GM19324 (cell line): ENCODE measurements around the gene CENPX.

Source experiments
- ATAC-seq: cut with Tn5 transposase; IDR thresholded peaks from one replicate; pipeline ENCODE4 v1.9.1; 2021; ENCODE audit warnings: mild to moderate bottlenecking, moderate library complexity; ENCODE audit not compliant: unreplicated experiment, low FRiP score

Gene CENPX

DNA sequence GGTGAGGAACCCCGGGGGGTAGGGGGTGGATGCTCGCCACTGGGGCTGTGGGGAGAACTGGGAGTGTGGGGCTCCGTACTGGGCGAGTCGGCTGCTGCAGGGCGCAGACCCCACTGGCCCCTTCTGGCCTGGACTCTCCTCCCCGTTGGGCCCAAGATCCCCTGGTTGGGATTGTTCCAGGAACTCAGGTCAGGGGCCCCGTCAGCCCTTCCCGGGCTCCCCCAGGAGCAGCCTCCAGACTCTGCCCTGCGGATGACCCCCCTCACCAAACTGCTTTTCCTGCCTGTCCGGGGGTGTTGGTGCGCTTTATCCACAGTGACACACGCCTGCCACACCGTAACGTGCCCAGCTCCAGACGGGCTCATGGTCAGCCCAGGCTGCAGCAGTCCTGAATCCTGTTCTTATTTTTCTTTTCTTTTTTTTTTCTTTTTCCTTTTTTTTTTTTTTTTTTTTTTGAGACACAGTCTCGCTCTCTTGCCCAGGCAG lies 21.1 kb downstream of the CENPX start:
- no peak for ATAC-seq

DNA sequence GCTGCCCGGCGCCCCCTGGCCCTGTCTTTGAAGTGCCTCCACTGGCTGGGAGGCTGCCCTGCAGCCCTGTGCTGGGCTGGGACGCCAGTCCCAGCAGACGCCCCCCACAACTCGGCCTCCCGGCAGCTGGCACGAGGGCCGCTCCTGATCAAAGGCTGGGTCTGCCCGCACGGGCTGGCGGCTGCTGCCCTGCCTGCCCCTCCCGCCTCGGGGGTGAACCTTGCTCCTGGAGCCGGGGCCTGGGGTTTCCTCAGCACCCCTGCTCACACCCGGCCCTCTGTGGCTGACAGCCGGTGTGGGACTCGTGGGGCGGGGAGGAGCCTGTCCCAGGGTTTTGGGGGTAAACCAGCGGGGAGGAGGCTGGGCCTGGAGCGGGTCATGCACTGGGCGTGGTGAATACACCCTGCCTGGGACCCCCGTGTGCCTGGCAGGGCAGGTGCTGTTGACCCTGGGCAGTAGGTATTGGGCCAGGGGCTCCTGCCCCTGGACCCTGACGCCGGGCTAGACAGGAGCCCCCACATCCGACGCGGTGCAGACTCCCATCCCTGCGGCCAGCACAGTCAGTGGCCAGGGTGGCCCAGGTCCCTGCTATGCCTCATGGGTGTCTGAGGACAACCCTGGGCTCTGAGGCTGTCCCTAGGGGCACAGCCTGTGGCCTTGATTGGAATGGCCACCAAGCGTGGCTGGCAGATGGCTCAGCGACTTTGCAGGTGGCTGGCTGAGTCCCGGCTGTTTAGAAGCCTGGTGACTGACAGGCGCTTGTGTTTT lies 21.7 kb downstream of the CENPX start:
- ATAC-seq, result no peak

GRCh38 chr17:81999976-82000802 lies 22.5 kb downstream of the CENPX start:
- ATAC-seq, result no peak

DNA sequence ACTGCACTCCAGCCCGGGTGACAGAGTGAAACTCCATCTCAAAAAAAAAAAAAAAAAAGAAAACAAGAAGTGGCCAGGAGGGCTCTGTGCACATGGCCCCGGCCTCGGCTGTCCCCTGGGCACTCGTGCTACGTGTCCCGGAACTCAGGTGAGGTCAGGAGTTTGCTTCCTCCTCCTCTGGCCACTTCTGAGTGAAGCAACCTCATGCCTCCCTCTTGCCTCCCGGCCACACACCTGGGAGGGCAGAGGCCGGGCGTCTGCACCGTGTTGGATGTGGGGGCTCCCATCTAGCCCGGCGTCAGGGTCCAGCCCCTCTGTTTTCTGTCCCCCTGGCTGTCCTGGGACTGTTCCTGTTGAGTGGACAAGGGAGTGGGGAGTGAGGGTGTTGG lies 23.1 kb downstream of the CENPX start:
- no peak for ATAC-seq

DNA sequence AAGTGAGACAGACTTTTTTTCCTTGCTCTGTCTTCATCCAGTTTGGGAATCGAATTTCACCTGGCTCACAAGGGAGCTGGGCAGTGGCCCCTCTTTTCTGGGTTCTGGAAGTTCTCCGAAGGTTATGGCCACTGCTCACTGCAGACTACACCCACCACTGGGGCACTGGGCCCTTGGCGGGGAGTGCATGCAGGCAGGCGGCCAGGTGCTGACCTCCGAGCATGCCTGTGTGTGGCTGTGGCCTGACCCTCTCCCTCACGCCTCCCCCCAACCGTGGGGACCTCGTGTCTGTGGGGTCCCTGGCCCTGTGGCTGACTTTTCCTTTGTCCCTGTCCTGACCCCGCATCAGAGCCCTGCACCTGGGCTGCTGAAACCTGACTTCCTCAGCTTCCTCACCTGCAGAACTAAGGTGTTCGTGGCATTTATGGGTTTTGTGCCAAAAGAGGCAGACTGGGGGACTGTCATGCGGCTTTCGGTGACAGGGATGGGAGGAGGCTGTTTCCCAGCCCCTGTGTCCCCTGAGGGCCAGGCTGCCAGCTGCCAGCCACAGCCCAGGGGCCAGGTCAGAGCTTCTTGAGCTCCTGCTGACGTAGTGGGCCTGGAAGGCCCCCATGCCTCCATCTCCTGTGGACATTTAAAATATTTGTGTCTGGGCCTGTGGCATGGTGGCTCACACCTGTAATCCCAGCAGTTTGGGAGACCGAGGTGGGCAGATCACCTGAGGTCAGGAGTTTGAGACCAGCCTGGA lies 23.8 kb downstream of the CENPX start:
- no peak for ATAC-seq

- ATAC-seq, result no peak
These were observed 24.5 kb downstream of the CENPX start for GRCh38 chr17:81998212-81998611.

DNA sequence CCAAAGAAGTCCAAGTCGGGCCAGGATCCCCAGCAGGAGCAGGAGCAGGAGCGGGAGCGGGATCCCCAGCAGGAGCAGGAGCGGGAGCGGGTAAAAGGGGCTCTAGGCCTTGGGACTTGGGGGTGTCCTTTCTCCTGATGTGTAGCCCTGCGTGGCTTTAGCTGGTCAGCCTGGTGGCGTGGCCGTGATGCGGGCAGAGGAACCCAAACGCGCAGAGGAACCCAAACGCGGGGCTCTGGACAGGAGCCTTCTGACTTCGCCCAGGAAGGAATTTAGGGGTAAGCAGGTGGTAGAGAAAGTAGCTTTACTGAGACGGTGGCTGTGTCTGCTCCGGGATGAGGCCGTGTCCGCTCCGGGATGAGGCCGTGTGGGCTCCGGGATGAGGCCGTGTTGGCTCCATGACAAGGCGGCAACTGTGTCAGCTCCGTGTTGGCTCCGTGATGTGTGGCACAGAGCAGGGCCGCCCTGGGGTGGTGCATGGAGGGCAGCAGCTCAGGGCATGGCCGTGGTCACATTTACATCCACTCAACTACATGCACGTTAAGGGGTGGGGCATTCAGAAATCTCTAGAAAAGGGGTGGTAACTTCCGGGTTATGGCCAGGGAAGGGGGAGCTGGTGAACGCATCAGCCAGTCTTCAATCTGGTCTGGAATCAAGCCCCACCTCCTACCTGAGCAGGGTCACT lies 25.8 kb downstream of the CENPX start:
- ATAC-seq, result no peak

- ATAC-seq, result no peak
These were observed 26.4 kb downstream of the CENPX start for GRCh38 chr17:81996232-81996756.

DNA sequence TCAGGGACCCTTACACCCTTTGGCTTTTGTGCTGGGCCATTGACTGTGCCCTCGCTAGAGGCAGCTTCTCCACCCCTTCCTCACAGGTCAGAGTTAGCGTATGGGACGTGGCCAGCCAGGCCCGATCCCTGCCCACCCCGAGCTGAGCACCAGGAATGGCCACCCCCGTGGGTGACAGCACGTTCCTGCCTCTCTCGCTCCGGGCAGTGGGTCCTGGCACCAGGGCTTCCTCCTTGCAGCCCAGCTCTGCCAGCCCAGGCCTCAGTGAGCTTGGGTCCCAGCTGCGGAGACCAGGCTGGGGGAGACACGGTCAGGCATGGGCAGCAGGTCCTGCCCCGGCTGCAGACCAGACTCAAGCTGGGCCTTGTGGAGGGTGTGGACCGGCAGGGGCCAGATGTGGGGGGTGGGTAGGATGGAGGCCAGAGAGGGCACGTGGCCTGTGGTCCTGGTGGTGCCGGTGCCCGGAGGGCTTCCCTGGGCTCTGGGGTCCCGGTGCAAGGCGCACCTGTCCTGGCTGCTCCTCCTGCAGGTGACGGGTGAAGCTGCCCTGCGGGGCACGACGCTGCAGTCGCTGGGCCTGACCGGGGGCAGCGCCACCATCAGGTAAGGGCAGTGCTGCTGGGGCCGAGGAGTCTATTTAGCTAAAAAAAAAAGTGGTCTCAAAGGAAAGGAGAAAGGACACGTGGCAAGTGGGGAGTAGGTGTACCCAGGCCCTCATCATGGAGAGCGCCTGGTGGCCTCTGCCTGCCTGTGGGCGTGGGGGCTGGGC lies 27.0 kb downstream of the CENPX start:
- ATAC-seq, result no peak

DNA sequence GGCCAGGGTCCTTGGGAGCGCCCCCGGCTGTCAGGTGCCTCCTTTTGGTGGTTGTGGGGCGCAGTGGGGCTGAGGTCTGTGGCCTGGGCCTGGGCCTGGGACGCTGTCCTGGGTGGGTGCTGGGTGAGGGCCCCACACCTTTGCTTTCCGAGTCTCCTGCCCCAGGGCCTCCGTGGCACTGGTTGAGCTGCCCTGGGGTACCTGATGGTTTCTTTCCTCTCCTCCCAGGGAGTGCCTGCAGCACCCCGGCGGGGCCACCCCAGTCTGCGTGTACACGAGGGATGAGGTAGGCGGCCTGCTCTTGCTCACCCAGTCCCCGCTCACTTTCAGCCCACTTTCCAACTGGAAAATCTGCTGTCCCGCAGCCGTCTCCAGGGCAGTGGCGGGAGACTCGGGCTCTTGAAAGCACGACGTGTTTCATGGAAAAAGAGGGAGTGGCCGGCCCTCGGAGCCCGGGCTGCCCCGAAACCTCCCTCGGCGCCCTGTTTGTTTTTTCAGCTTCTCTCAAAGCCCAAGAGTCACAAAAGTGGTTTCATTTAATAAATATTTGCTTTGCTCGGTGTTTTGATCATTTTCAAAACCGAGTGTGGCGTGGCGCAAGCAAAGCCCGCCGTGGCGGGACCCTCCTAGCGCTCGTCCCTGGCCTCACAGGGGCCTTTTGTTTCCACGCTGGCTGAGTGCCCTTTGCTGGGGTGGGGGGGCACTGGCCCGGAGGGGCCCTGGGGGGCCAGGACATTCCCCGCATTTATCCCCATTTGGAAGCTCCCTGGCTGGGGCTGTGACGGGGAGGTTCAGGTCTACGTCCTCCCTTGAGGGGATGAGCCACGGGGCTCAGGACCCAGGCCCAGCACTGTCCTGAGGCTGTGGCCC lies 27.9 kb downstream of the CENPX start:
- no peak for ATAC-seq

DNA sequence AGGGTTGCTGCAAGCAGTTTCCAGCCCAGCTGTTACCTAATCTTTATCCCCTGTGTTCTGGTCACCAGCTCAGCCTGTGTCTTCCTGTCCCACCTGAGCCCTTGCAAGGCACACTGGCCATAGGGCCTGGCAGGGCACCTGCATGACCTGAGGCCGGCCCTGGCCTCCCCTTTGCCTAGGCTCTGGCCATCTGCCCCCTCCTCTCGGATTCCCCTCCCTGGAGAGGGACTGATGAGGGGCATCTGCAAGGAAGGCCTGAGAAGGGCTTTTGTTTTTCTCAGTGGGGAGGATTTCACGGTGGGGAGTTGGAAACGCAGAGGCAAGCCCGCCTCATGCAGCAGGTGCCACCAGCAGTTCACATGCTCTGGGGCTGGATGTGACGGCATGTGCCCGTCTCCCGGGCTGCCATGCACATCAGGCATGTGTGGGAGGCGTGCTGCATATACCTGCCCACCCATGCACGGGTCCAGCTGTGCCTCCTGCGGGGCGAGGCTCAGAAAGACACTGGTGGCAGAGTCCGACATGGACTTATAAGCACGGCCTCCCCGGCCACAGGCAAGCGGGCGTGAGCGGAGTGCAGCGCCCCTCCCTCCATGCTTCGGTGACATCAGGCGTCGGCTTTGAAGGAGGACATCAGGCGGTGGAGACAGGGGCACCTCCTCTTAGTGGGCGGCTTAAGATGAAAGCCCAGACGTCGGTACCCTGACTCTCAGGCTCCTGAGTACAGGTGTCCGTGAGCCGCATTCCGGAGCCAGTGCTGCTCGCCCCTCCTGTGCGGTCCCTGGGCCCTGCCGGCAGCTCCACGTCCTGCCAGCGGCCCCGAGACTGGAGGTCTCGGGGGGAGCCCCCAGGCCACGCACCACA lies 28.7 kb downstream of the CENPX start:
- no peak for ATAC-seq

- ATAC-seq, result no peak
These were observed 30.2 kb downstream of the CENPX start for GRCh38 chr17:81992306-81993102.

- ATAC-seq, result no peak
These were observed 30.9 kb downstream of the CENPX start for GRCh38 chr17:81991684-81992305.

DNA sequence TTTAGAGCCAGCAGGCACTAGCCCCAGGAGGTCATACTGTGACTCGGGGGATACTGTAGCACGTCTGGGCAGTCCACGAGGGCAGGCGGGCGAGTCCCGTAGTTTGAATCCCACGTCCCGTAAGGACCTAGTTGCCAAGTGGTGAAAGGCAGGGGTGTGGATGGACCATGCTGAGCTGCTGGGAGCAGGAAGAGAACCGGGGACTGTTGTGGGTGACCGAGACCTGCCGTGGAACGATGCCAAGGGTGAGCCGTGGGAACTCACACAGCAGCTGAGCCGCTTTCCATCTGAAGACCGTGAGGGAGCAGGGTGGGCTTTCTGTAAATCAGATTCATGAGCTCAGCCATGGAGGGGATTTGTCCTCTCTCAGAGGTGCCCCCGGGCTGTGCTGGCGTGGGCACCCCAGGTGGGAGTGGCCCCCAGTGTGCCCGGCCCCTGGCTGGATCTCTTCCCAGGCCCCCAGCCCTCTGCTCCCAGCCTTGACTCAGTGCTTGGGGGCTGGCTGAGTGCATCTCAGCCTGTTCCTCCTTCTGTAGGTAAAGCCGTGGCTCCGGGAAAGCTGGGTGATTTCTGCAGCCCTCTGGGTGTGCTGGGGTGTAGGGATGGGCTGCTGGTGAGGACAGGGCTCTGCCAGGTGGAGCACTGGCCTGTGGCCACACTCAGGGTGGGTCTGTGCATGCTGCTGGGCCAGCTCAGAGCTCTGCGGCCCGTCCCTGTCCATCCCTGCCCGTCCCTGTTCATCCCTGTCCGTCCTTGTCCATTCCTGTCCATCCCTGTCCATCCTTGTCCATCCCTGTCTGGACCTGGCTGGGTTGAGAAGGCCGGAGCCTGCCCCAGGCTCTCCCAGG lies 31.6 kb downstream of the CENPX start:
- no peak for ATAC-seq

- no peak for ATAC-seq
These were observed 35.4 kb downstream of the CENPX start for GRCh38 chr17:81987161-81987770.
